WI38 (cell line): ENCODE results near the gene APMAP.

Experiments
- H3K4me3 ChIP-seq: 2 replicates; pipeline ENCODE4 v1.5.1; 2011; ENCODE audit warnings: low read depth, mild to moderate bottlenecking, control low read depth, low read length
- TF ChIP-seq, protein P1 (sequence below): IDR thresholded peaks from 2 replicates; pipeline ENCODE4 v1.5.1; 2012; ENCODE audit warnings: low read depth, mild to moderate bottlenecking, control low read depth, low read length

The APMAP gene

DNA sequence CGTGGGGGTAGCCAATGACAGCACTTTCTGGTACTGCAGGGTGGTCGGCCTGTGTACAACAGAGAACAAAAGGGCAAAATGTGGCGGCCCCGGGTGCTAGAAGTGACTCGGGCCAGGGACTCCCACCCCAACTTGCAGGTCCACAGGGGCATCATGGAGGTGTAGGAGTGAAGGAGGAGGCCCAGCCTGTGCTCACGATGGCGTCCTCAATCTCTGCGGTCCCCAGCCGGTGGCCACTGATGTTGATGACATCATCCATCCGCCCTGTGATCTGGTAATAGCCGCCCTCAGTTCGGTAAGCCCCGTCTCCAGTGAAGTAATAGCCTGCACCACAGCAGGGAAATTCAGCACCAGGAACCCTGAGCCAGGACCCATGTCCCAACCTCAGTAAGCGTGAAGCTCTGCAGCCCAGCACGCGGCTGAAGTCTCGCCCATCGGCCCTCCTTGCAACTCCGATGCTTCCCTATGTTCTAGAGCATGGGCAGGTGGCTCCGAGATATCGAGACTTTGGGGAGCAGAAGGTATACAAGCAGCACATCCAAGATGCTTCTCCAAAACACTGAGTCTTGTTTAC lies 20.2 kb upstream of the APMAP start:
- TF ChIP-seq, protein P1, sequence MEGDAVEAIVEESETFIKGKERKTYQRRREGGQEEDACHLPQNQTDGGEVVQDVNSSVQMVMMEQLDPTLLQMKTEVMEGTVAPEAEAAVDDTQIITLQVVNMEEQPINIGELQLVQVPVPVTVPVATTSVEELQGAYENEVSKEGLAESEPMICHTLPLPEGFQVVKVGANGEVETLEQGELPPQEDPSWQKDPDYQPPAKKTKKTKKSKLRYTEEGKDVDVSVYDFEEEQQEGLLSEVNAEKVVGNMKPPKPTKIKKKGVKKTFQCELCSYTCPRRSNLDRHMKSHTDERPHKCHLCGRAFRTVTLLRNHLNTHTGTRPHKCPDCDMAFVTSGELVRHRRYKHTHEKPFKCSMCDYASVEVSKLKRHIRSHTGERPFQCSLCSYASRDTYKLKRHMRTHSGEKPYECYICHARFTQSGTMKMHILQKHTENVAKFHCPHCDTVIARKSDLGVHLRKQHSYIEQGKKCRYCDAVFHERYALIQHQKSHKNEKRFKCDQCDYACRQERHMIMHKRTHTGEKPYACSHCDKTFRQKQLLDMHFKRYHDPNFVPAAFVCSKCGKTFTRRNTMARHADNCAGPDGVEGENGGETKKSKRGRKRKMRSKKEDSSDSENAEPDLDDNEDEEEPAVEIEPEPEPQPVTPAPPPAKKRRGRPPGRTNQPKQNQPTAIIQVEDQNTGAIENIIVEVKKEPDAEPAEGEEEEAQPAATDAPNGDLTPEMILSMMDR = no peak
- H3K4me3 ChIP-seq = no peak overlapping the region

DNA sequence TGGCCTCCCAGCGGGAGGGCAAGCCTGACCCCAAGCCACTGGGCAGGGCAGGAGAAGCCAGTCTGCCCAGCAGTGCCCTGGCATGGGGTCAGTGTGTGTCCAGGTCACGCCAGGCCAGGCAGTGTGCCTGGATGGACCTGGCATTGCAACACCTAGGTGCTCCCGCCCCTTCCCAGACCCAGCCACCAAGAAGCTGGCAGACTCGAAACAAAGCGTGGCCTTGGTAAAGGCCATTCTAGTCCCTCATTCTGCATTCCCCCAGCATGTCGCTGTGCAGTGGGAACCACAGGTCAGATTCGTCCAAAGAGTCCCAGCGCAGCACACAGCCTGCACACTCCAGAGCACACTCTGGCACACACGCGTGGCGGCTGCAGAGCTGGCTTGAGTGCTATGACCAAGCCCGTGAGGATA lies 19.3 kb upstream of the APMAP start:
- H3K4me3 ChIP-seq = no peak overlapping the region
- TF ChIP-seq, protein P1 = no peak

DNA sequence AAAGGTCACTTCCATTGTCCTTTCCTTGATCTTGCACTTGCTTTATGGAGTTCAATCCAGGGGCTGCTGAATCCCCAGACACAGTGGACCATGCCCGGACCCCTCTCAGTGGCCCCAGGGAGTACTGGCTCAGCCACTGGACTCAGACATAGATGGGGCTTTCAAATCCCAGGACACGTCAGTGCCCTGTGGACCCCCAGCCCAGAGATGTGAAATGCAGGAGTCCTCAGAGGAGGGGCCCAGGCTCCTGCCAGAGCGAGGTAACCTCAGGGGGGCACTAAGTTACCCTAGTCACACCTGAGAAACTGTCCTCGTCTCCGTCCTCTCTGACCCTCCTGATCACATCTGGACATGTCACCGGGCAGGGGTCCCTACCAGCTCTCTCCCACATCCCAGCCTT lies 18.7 kb upstream of the APMAP start:
- H3K4me3 ChIP-seq = no peak overlapping the region
- TF ChIP-seq, protein P1 = no peak

DNA sequence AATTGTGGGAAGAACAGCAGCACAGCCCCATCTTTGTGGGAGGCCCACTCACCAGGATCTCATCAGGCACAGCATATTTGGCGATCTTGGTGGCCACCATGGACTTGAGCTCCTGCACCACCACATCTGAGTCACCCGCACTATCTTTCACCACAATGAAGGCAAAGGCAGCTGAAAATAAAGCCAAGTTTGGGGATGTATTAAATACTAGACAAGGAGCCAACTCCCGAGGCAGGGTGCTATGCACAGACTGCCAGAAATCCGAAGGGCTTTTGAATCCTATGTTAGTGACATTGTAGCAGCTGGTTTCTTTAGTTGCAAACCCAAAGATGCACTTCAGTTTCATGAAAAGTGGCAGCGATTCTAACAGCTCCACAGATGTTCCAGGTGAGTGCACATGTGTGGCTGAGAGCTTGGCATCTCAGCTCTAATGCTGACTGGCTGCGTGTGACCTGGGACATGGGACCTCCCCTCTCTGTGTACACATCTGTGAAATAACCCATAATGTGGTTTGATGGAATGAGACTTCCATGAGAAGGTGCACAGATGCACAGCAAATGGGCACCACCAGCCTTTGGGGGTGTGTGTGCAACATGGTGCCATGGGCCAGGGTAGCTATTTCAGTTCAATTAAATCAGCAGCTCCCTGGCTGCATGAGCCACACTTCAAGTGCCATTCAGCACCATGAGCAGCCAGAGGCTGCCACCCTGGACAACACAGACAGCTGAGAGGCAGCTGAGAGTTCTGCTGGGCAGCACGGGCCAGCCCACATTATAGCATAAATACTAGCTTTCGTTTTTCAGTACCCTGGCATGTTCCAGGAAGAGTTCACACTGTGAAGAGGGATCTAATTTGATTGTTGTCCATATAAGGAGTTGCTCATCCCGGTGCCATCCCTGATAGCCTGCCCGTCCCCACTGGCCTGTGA lies 16.9 kb upstream of the APMAP start:
- no peak overlapping the region for H3K4me3 ChIP-seq
- TF ChIP-seq, protein P1 = no peak

DNA sequence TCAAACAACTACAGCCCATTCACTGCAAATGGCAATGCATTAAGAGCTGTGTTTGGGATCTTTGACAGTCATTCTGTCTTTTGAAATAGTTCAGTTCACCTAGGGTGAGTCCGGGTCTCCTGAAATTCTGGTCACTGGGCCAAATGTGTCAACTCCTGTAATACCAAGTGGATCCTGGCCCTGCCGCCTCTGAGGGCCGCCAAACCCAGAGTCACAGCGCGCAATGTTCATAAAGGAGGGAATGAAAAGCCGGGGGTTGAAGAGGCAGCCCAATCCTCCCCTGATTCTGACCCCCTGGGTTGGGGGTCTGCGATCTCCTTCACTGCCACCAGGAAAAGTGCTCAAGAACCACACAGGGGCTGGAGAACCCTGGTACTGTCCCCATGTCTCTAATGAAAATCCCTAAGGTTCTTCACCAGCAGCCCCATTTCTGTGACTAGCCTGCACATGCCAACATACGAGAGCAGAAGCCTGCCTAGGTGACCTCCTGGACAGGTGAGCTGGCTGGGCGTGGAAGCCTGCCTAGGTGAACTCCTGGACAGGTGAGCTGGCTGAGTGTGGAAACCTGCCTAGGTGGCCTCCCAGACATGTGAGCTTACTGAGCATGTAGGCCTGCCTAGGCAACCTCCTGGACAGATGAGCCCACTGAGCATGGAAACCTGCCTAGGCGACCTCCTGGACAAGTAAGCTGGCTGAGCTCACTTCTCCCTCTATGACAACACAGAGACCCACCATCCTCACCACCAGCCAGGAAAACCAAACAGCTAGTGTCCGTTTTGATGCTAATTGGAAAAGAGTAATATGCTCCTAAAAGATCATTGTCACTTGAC lies 16.1 kb upstream of the APMAP start:
- TF ChIP-seq, protein P1 = no peak
- no peak overlapping the region for H3K4me3 ChIP-seq

DNA sequence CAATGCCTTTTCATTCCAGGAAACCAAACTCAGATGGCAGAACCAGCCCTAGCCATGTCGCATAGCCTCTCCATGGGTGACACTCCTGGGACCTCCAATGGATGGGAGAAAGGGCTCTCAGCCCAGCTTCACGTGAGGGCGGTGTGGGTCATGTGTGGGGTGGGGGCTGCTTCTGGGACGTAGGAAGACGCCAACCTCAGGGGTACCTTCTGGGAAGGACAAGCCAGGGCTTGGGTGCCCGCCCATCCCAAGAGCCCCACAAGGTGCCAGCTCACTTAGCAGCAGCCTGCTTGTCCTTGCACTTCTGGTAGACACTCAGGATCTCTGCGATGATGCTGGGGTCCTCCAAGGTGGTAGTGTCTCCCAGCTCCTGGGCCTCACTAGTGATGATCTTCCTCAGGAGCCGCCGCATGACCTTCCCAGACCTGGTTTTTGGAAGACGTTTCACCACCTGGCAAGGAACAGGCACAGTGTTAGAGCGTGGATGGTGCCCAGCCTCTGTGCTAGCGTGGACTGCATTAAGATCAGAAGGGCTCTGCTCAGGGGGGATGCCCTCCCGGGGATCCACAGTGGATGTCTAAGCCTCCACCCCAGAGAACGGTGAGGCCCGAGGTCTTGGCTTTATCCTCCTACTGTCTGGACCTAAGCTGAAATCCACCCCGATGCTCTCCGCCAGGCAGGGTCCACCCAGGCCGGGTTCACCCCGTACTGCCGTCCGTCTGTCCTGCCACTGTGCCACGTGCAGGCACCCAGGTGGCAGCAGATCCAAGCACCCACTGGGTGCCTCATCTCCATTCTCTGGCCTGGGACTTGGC lies 15.1 kb upstream of the APMAP start:
- TF ChIP-seq, protein P1 = no peak
- no peak overlapping the region for H3K4me3 ChIP-seq
